ENCODE measurements around the gene KLHL20. TPM values are rescaled to one million over a fixed set of nuclear protein-coding genes. Genes with fewer than 3 reads are reported as not detected.
A peak's percentile ranks its signal among the peaks of the same experiment; 100 is the strongest.
"Not testable (repeated sequence)": the region's sequence is repeated elsewhere in the genome, so short reads cannot be mapped to it uniquely, and the experiment has no call there.

KLHL20 gene
- total RNA-seq, 4 donors from 2014 or later, result 7.9 to 39.7 (median 27.8) TPM

- intact Hi-C loops (cut with DNase I; ENCODE audit: low total_unique reads) (no loop called here), in situ Hi-C loops (cut with MboI; ENCODE audit: low pct_ligation_motif_present in 1 of 4, low pct_unique_long_range_greater_than_20kb in 1 of 4, low sequenced_read_pairs in 3 of 4) (no loop called here)
- 0% methylated on average over 2 to 8 of the region's 8 CpGs for WGBS, 2 donors (ENCODE audit: low coverage in 1 of 2)
- Histone ChIP-seq H3K36me3 (no peaks in the 10 kb centered on the region), H3K27ac (peak overlapping the region; percentile 94 to 97 (median 95)), H3K9me3 (no peaks in the 10 kb centered on the region), H3K4me1 (peaks cover 5 to 29% (median 17%) of the 10 kb centered on the region in 4 donors), H3K27me3 (peaks cover 19% of the 10 kb centered on the region), H3K4me3 (peak overlapping the region; percentile 58 to 77 (median 70))
- DNase-seq, result no peak
- TF ChIP-seq, protein P1, sequence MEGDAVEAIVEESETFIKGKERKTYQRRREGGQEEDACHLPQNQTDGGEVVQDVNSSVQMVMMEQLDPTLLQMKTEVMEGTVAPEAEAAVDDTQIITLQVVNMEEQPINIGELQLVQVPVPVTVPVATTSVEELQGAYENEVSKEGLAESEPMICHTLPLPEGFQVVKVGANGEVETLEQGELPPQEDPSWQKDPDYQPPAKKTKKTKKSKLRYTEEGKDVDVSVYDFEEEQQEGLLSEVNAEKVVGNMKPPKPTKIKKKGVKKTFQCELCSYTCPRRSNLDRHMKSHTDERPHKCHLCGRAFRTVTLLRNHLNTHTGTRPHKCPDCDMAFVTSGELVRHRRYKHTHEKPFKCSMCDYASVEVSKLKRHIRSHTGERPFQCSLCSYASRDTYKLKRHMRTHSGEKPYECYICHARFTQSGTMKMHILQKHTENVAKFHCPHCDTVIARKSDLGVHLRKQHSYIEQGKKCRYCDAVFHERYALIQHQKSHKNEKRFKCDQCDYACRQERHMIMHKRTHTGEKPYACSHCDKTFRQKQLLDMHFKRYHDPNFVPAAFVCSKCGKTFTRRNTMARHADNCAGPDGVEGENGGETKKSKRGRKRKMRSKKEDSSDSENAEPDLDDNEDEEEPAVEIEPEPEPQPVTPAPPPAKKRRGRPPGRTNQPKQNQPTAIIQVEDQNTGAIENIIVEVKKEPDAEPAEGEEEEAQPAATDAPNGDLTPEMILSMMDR (IDR thresholded peaks at IDR 0.05), result no peak
- TF ChIP-seq EP300 (IDR thresholded peaks at IDR 0.05; ENCODE audit: low read depth) (no peak), POLR2A (IDR thresholded peaks at IDR 0.05) (no peak), POLR2AphosphoS5 (IDR thresholded peaks at IDR 0.05) (no peak)
Observed at GRCh38 chr1:173715538-173715844, 710 bp downstream of the KLHL20 start.

GRCh38 chr1:173717238-173717637 lies 2.5 kb downstream of the KLHL20 start:
- in situ Hi-C loops (cut with MboI; ENCODE audit: low pct_ligation_motif_present in 1 of 4, low pct_unique_long_range_greater_than_20kb in 1 of 4, low sequenced_read_pairs in 3 of 4), result no loop called here
- Histone ChIP-seq H3K4me1 (peaks cover 5 to 29% (median 17%) of the 10 kb centered on the region in 4 donors), H3K36me3 (no peaks in the 10 kb centered on the region), H3K27ac (no peak overlapping the region), H3K27me3 (peaks cover 1% of the 10 kb centered on the region), H3K9me3 (no peaks in the 10 kb centered on the region), H3K4me3 (no peak overlapping the region)
- WGBS, 2 donors (ENCODE audit: low coverage in 1 of 2), result 74 to 79% methylated on average over 2 of the region's 2 CpGs
- intact Hi-C loops (cut with DNase I; ENCODE audit: low total_unique reads), result no loop called here
- TF ChIP-seq, protein P1 (IDR thresholded peaks at IDR 0.05), result no peak
- no peak for TF ChIP-seq EP300 (IDR thresholded peaks at IDR 0.05; ENCODE audit: low read depth)
- no peak for TF ChIP-seq POLR2A (IDR thresholded peaks at IDR 0.05)
- no peak for TF ChIP-seq POLR2AphosphoS5 (IDR thresholded peaks at IDR 0.05)
- no peak for DNase-seq

- H3K4me1 ChIP-seq; H3K27me3 ChIP-seq; H3K27ac ChIP-seq; DNase-seq; intact Hi-C loops (cut with DNase I; ENCODE audit: low total_unique reads); H3K4me3 ChIP-seq; in situ Hi-C loops (cut with MboI; ENCODE audit: low pct_ligation_motif_present in 1 of 4, low pct_unique_long_range_greater_than_20kb in 1 of 4, low sequenced_read_pairs in 3 of 4); H3K9me3 ChIP-seq: not testable (repeated sequence)
- WGBS, 2 donors (ENCODE audit: low coverage in 1 of 2), result 100% methylated on average over 1 of the region's 1 CpG; no CpG with 5 or more reads in 1 of the 2 donors
- peaks cover 0 to 37% (median 11%) of the 10 kb centered on the region in 4 donors for H3K36me3 ChIP-seq
Observed at GRCh38 chr1:173731331-173731730, 16.6 kb downstream of the KLHL20 start.

DNA sequence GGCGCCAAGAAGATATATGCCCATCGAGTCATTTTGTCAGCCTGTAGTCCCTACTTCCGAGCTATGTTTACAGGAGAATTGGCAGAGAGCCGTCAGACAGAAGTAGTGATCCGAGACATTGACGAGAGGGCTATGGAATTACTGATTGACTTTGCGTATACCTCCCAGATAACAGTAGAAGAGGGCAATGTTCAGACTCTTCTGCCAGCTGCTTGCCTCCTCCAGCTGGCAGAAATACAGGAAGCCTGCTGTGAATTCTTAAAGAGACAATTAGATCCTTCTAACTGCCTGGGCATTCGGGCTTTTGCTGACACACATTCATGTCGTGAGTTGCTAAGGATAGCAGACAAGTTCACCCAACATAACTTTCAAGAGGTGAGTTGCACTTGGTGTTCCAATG lies 19.1 kb downstream of the KLHL20 start:
- intact Hi-C loops (cut with DNase I; ENCODE audit: low total_unique reads) (no loop called here), in situ Hi-C loops (cut with MboI; ENCODE audit: low pct_ligation_motif_present in 1 of 4, low pct_unique_long_range_greater_than_20kb in 1 of 4, low sequenced_read_pairs in 3 of 4) (no loop called here)
- Histone ChIP-seq H3K4me3 (no peak overlapping the region), H3K4me1 (no peaks in the 10 kb centered on the region), H3K27ac (no peak overlapping the region), H3K9me3 (no peaks in the 10 kb centered on the region), H3K36me3 (peaks cover 0 to 35% (median 8%) of the 10 kb centered on the region in 4 donors), H3K27me3 (no peaks in the 10 kb centered on the region)
- no peak for DNase-seq
- WGBS, 2 donors (ENCODE audit: low coverage in 1 of 2), result 60 to 90% methylated on average over 1 to 9 of the region's 9 CpGs
- TF ChIP-seq EP300 (IDR thresholded peaks at IDR 0.05; ENCODE audit: low read depth), result no peak
- TF ChIP-seq POLR2AphosphoS5 (IDR thresholded peaks at IDR 0.05), result no peak
- TF ChIP-seq POLR2A (IDR thresholded peaks at IDR 0.05), result no peak
- TF ChIP-seq, protein P1 (IDR thresholded peaks at IDR 0.05), result no peak

DNA sequence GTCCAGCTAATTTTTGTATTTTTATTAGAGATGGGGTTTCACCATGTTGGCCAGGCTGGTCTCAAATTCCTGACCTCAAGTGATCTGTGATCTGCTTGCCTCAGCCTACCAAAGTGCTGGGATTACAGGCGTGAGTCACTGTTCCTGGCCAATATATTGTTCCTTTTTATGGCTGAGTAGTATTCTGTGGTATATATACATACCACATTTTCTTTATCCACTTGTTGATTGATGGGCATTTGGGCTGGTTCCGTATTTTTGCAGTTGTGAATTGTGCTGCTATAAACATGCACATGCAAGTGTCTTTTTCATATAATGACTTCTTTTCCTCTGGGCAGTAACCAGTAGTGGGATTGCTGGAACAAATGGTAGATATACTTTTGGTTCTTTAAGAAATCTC lies 21.3 kb downstream of the KLHL20 start:
- peaks cover 0 to 35% (median 10%) of the 10 kb centered on the region in 4 donors for H3K36me3 ChIP-seq
- in situ Hi-C loops (cut with MboI; ENCODE audit: low pct_ligation_motif_present in 1 of 4, low pct_unique_long_range_greater_than_20kb in 1 of 4, low sequenced_read_pairs in 3 of 4); H3K4me3 ChIP-seq; H3K4me1 ChIP-seq; H3K27ac ChIP-seq; H3K27me3 ChIP-seq; H3K9me3 ChIP-seq; intact Hi-C loops (cut with DNase I; ENCODE audit: low total_unique reads); DNase-seq: not testable (repeated sequence)
- whole genome bisulfite sequencing, 2 donors (ENCODE audit: low coverage in 1 of 2), result 95 to 100% methylated on average over 1 to 2 of the region's 2 CpGs

Measured in transverse colon (tissue), 4 donors.